ENCODE results near the gene KPTN.

KPTN gene

GRCh38 chr19:47435196-47435595, 48.8 kb downstream of the KPTN start:
- no peak for DNase-seq (ENCODE audit: extremely low read depth, insufficient read length)
- no peaks in the 10 kb centered on the region; the same call in 1 of the 2 replicates for H3K27me3 ChIP-seq (replicated peaks; ENCODE audit: control insufficient read depth, insufficient read depth, low read length)
- no peak for TF ChIP-seq CTCF (IDR thresholded peaks at IDR 0.05; ENCODE audit: insufficient read depth, low read length, poor library complexity, severe bottlenecking)
- no peaks in the 10 kb centered on the region for H3K36me3 ChIP-seq (ENCODE audit: control insufficient read depth, insufficient read depth, low read length)
- H3K4me3 ChIP-seq (replicated peaks; ENCODE audit: low read depth, low read length), result no peak overlapping the region

GRCh38 chr19:47434088-47434487, 49.9 kb downstream of the KPTN start:
- no peak for DNase-seq (ENCODE audit: extremely low read depth, insufficient read length)
- Histone ChIP-seq H3K36me3 (ENCODE audit: control insufficient read depth, insufficient read depth, low read length) (no peaks in the 10 kb centered on the region), H3K4me3 (replicated peaks; ENCODE audit: low read depth, low read length) (no peak overlapping the region), H3K27me3 (replicated peaks; ENCODE audit: control insufficient read depth, insufficient read depth, low read length) (no peaks in the 10 kb centered on the region; the same call in 1 of the 2 replicates)
- no peak for TF ChIP-seq CTCF (IDR thresholded peaks at IDR 0.05; ENCODE audit: insufficient read depth, low read length, poor library complexity, severe bottlenecking)

GRCh38 chr19:47433121-47433520, 50.9 kb downstream of the KPTN start:
- DNase-seq (ENCODE audit: extremely low read depth, insufficient read length), result no peak
- no peak for TF ChIP-seq CTCF (IDR thresholded peaks at IDR 0.05; ENCODE audit: insufficient read depth, low read length, poor library complexity, severe bottlenecking)
- Histone ChIP-seq H3K27me3 (replicated peaks; ENCODE audit: control insufficient read depth, insufficient read depth, low read length) (no peaks in the 10 kb centered on the region; the same call in 1 of the 2 replicates), H3K4me3 (replicated peaks; ENCODE audit: low read depth, low read length) (no peak overlapping the region), H3K36me3 (ENCODE audit: control insufficient read depth, insufficient read depth, low read length) (no peaks in the 10 kb centered on the region)

GRCh38 chr19:47432499-47432898, 51.5 kb downstream of the KPTN start:
- Histone ChIP-seq H3K4me3 (replicated peaks; ENCODE audit: low read depth, low read length) (no peak overlapping the region), H3K36me3 (ENCODE audit: control insufficient read depth, insufficient read depth, low read length) (no peaks in the 10 kb centered on the region), H3K27me3 (replicated peaks; ENCODE audit: control insufficient read depth, insufficient read depth, low read length) (no peaks in the 10 kb centered on the region; the same call in 1 of the 2 replicates)
- no peak for DNase-seq (ENCODE audit: extremely low read depth, insufficient read length)
- no peak for TF ChIP-seq CTCF (IDR thresholded peaks at IDR 0.05; ENCODE audit: insufficient read depth, low read length, poor library complexity, severe bottlenecking)

- no peaks in the 10 kb centered on the region for H3K36me3 ChIP-seq (ENCODE audit: control insufficient read depth, insufficient read depth, low read length)
- H3K27me3 ChIP-seq (replicated peaks; ENCODE audit: control insufficient read depth, insufficient read depth, low read length), result no peaks in the 10 kb centered on the region; the same call in 1 of the 2 replicates
- DNase-seq (ENCODE audit: extremely low read depth, insufficient read length), result no peak
- no peak for TF ChIP-seq CTCF (IDR thresholded peaks at IDR 0.05; ENCODE audit: insufficient read depth, low read length, poor library complexity, severe bottlenecking)
- H3K4me3 ChIP-seq (replicated peaks; ENCODE audit: low read depth, low read length), result no peak overlapping the region
Observed at GRCh38 chr19:47432091-47432490, 51.9 kb downstream of the KPTN start.
